A204.1 (cell line): ENCODE results near the gene MAP3K4.
A peak's percentile ranks its signal among the peaks of the same experiment; 100 is the strongest.

Experiments used
- FAIRE-seq: peaks from 2 replicates; lab custom pipeline; 2012; peaks lifted over from hg19 to GRCh38; lab: Jason Lieb, UNC

MAP3K4 gene

GRCh38 chr6:161008245-161008644, 16.7 kb downstream of the MAP3K4 start:
- FAIRE-seq, result no peak

- peak; percentile 40 for FAIRE-seq
Observed at GRCh38 chr6:161009991-161010390, 18.4 kb downstream of the MAP3K4 start.

GRCh38 chr6:161010418-161010817, 18.8 kb downstream of the MAP3K4 start:
- FAIRE-seq, result no peak

DNA sequence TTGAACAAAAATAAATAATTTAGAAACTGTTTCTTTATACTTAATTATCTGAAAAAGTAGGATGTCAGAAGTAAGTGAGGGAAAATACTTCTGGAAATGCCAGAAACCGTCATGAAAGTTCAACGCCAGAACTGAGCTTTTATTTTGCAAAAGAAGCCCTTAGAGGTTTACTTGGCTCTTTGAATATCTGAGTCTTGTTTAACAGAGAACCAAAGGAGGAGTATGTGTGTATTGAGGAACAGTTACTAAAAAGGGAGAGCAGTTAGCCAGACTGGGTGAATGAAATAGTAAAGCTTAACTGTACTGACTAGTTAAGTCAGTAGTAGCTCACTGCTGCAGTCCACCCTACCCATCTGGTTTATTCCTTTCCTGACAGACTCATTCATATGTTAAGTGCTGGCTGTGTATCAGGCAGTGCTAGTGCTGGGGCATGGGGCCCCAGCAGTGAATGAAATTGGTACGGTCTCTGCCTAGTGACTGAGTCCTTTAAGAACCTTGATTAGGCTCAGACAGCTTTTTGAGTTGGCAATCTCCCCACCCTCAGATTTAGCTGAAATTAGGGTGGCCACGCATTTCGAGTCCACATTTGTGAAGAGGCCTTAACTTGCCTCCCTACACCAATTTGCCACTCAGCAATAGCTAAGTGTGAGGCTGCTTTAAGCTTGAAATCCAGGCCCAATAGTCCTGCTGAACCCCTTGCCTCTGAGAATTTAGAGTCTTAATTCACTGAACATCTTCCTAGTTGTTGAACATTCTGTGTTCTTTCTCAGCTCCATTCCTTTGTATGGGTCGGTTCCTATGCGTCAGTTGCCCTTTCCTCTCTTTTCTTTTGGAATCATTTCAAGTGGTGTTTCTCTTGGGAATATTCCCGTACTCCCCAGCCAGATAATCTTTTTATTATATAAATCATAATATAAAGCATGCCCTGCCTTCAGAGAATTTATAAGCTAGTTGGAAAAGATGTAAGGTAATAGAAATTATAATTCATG, 20.2 kb downstream of the MAP3K4 start:
- no peak for FAIRE-seq

DNA sequence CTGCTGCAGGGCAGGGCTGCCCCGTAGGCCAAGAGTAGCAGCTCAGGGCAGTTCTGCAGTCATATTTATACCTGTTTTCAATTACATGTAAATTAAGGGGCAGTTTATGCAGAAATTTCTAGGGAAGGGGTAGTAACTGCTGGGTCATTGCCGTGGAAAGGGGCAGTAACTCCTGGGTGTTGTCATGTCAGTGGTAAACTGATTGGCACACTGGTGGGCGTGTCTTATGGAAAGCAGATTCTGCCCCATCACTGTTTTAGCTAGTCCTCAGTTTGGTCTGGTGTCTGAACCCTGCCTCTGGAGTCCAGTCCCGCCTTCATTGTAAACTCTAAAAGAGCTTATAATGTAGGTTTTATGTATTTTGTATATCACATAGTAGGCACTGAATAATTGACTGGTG, 22.1 kb downstream of the MAP3K4 start:
- no peak for FAIRE-seq

DNA sequence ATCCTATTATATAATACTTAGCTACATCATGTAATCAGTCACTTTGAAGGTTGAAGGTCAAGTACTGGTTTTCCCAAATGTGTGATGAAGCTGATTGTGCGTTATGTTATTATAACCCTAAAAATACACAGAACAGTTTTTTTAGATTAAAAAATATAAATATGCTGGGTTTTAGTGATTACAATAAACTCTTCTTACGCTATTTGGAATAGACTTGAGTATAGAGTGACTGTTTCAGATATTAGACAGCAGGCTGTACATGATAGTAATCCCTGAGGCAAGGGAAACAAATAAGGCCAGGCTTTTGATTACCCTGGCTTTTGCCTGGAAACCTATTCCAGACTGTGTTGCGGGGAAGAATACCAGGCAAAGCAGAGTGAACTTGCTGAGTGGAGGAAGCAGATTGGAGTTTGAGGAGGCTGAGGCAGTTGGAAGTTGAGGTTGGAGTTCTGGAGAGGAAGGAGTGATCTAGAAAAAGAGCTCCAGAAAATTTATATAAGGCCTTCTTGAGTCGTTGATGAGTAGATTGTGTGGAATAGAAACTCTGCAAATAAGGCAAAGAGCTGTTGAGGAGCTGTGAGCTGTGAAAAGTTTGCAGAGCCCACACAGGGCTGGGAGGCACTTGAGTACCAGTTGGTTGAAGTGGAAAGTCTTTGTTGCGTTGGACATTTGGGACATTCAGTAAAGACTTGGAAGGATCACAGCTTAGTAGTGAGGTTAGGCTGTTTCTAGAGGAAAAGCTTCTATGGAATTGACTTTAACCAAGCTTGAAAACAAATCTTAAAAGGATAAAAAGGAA, 26.4 kb downstream of the MAP3K4 start:
- FAIRE-seq, result no peak

GRCh38 chr6:161019324-161019839, 27.8 kb downstream of the MAP3K4 start:
- FAIRE-seq, result no peak

- no peak for FAIRE-seq
Observed at GRCh38 chr6:161021543-161021942, 30.0 kb downstream of the MAP3K4 start.

GRCh38 chr6:161021998-161022743, 30.6 kb downstream of the MAP3K4 start:
- FAIRE-seq, result no peak

GRCh38 chr6:161023316-161023715, 31.7 kb downstream of the MAP3K4 start:
- FAIRE-seq, result no peak

GRCh38 chr6:161024364-161024920, 32.9 kb downstream of the MAP3K4 start:
- FAIRE-seq, result no peak

DNA sequence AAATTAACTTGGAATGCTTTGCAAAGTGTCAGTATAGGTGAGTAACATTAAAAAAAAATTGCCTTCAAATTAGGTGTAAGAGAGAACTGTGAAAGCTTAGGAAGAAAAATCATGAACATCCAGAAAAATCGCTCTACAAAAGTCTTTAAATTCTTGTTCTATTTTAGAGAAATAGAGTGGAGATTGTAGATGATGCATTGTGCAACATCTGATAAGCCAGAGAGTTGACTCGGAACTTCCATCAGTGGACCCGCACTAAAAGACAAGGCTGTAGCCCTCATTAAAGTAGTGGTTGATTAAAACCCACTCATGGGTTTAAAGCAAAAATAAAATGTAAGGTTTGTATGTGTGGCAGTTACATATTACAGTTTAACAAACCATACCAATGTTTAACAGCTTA, 35.8 kb downstream of the MAP3K4 start:
- no peak for FAIRE-seq

GRCh38 chr6:161029195-161029809, 37.7 kb downstream of the MAP3K4 start:
- no peak for FAIRE-seq

DNA sequence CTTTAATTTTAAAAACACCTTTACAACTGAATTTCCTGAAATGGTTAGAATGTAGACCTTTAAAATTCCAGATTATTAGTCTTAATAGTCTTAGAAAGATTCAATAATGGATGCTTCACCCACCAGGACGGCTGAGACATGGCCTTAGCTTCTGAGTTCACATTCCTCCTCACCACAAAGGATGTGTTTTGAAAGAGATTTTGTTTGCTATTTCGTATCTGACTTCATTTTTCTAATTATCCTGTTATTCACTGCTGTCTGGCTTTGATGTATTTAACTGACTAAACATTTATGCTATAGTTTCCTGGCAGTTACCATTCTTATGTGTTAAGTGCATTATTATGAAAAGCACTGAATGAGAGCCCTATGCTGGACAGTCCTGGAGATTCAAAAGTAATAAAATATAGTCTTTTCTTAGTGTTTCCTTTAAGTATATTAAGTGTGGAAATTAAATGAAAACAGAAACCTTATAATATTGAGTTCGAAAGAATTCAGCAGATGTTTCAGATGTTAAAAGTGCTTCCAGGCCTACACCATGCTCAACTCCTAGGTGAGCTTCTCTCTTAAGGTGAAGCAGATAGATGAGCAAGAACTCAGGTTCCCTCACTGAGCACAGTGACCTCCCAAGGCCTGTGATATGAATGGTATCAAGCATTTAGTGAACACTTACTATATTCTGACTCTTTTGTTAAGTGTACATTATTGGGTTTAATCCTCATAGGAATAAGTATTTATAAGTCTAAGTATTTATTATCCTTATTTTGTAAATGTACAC, 40.3 kb downstream of the MAP3K4 start:
- no peak for FAIRE-seq

DNA sequence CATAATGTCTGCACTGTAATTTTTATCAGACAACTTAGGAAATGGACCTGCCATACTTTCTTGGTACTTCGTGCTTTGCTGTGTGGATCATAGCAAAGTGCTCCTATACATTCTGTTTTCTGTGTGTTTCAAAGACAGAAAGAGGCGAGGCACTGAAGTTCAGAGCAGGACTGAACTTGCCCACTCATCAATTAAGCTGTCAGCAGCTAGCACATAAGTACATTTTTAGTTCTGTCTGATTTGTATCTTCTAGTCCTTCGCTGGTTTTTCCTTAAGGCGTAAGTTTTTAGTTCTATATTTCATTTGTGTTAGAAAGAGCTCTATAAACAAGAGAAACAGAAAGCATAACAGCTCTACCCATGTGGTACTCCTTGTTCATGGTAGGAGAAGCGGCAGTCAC, 42.1 kb downstream of the MAP3K4 start:
- FAIRE-seq, result no peak

GRCh38 chr6:161035182-161035980, 43.8 kb downstream of the MAP3K4 start:
- FAIRE-seq, result no peak

DNA sequence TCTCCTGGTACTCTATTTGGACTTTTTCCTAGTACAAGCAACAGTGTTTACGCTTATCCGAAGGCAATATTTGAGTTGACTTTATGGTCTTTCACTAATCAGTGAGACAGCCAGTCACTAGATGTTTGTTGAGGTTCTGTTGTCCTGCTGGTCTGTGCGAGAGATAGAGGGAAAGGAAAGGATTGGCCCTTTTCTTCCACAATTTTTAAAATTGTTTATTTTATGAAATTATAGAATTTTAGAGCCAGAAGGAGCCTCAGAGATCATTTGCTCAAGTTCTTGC, 44.4 kb downstream of the MAP3K4 start:
- FAIRE-seq, result no peak

DNA sequence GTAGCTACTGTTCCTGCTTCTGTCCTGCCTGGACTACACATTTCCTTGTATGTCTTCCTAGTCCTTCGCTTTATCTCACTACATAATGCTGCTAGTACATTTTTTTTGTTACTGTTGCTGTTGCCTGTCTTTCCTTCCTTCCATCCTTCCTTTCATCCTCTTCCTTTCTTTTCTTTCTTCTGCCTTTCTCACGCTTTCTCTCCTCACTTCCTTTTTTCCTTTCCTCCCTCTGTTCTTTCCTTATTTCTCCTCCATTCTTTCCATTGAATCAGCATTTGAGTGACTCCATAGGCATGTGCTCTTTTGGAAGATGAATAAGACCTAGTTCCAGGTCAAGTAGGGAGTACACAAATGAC, 46.3 kb downstream of the MAP3K4 start:
- no peak for FAIRE-seq

GRCh38 chr6:161038229-161039031, 46.9 kb downstream of the MAP3K4 start:
- FAIRE-seq, result no peak
